ENCODE results near the gene SLC6A6. TPM values are rescaled to one million over a fixed set of nuclear protein-coding genes. Genes with fewer than 3 reads are reported as not detected.
"Not testable (repeated sequence)": the region's sequence is repeated elsewhere in the genome, so short reads cannot be mapped to it uniquely, and the experiment has no call there.

SLC6A6 gene
- total RNA-seq, 1 experiment from 2014 or later, result 72.6 TPM

- H3K27ac Mint-ChIP-seq, result peak overlapping the region; percentile 26 to 62 (median 31); a peak in 3 of 7 replicates
- H3K27ac ChIP-seq (ENCODE audit: insufficient read length, low read depth, low read length), result no peak overlapping the region
- H4K91ac ChIP-seq (ENCODE audit: insufficient read length, low read depth, low read length), result no peak overlapping the region
- no peak overlapping the region for H2BK5ac ChIP-seq (ENCODE audit: insufficient read length, low read length)
- H3K14ac ChIP-seq (ENCODE audit: insufficient read depth, low read length), result no peak overlapping the region
- peaks cover 41 to 46% of the 10 kb centered on the region in 2 experiments for H3K4me1 Mint-ChIP-seq
- no peak overlapping the region for H3K18ac ChIP-seq (ENCODE audit: insufficient read length, low read depth, low read length)
- H2BK15ac ChIP-seq (ENCODE audit: low read depth, low read length), result no peak overlapping the region
- no peaks in the 10 kb centered on the region for H3K9me3 ChIP-seq (ENCODE audit: control insufficient read depth, low read depth, low read length)
- no peaks in the 10 kb centered on the region for H3K36me3 Mint-ChIP-seq (ENCODE audit: insufficient read depth in 1 of 3, low read depth in 3 of 3)
- no peak overlapping the region for H3K9ac ChIP-seq (ENCODE audit: extremely low read depth, insufficient read length, low read length)
- no peak overlapping the region for H2BK20ac ChIP-seq (ENCODE audit: low read depth, low read length, poor library complexity, severe bottlenecking)
- H3K23ac ChIP-seq (ENCODE audit: insufficient read length, low read depth, low read length), result no peak overlapping the region
- no peak overlapping the region; a peak in 1 of 5 replicates for H3K4me3 Mint-ChIP-seq
- H3K4me2 ChIP-seq (ENCODE audit: insufficient read depth, insufficient read length, low read length), result no peak overlapping the region
- peaks cover 4% of the 10 kb centered on the region for H3K79me1 ChIP-seq (ENCODE audit: insufficient read depth, low read depth, low read length, poor library complexity, severe bottlenecking)
- no peak for DNase-seq
- peaks cover 3% of the 10 kb centered on the region; the same call in 1 of the 2 replicates for H3K4me1 ChIP-seq (ENCODE audit: insufficient read depth, low read length)
- H3K9me3 Mint-ChIP-seq, result no peaks in the 10 kb centered on the region
- H3K27me3 ChIP-seq (ENCODE audit: insufficient read depth, low read length), result no peaks in the 10 kb centered on the region
- no peaks in the 10 kb centered on the region for H3K23me2 ChIP-seq (ENCODE audit: insufficient read length, low read depth, low read length, poor library complexity, severe bottlenecking)
- no peak overlapping the region for H2AK5ac ChIP-seq (ENCODE audit: insufficient read length, low read length)
- no peak overlapping the region for H3K4ac ChIP-seq (ENCODE audit: low read depth, low read length)
- no peak overlapping the region for H2BK120ac ChIP-seq (ENCODE audit: low read depth, low read length, poor library complexity, severe bottlenecking)
- H3K56ac ChIP-seq (ENCODE audit: insufficient read length, low read depth, low read length), result no peak overlapping the region
- no peak overlapping the region for H4K5ac ChIP-seq (ENCODE audit: insufficient read length, low read depth, low read length)
- no peak overlapping the region for H4K8ac ChIP-seq (replicated peaks; ENCODE audit: insufficient read length, low read depth, low read length)
- TF ChIP-seq CTCF (conservative IDR thresholded peaks at IDR 0.05), result no peak
- no peak overlapping the region for H2AFZ ChIP-seq (ENCODE audit: low read length)
- peaks cover 3% of the 10 kb centered on the region for H4K20me1 ChIP-seq (ENCODE audit: control insufficient read depth, insufficient read depth, insufficient read length)
- peaks cover 1% of the 10 kb centered on the region; the same call in 1 of the 2 replicates for H3K79me2 ChIP-seq (ENCODE audit: insufficient read depth, low read length)
- H3K27me3 Mint-ChIP-seq (ENCODE audit: low read depth), result no peaks in the 10 kb centered on the region
- no peak overlapping the region for H2BK12ac ChIP-seq (ENCODE audit: insufficient read length, low read depth, low read length)
- no peak overlapping the region for H3T11ph ChIP-seq (ENCODE audit: low read length)
Measured at GRCh38 chr3:14436954-14437281, 34.5 kb downstream of the SLC6A6 start.

GRCh38 chr3:14437705-14438104, 35.3 kb downstream of the SLC6A6 start:
- no CpG with 5 or more reads among the region's 8 CpGs for WGBS (ENCODE audit: extremely low coverage, insufficient read length, low lambda C conversion rate)
- not testable (repeated sequence) for H3K23me2 ChIP-seq (ENCODE audit: insufficient read length, low read depth, low read length, poor library complexity, severe bottlenecking); H4K91ac ChIP-seq (ENCODE audit: insufficient read length, low read depth, low read length); H3K18ac ChIP-seq (ENCODE audit: insufficient read length, low read depth, low read length); H3K9ac ChIP-seq (ENCODE audit: extremely low read depth, insufficient read length, low read length); H3K23ac ChIP-seq (ENCODE audit: insufficient read length, low read depth, low read length); H3K9me3 ChIP-seq (ENCODE audit: control insufficient read depth, low read depth, low read length); H3K4ac ChIP-seq (ENCODE audit: low read depth, low read length); H3K79me2 ChIP-seq (ENCODE audit: insufficient read depth, low read length); H2AK5ac ChIP-seq (ENCODE audit: insufficient read length, low read length); H3K27me3 Mint-ChIP-seq (ENCODE audit: low read depth); H2BK12ac ChIP-seq (ENCODE audit: insufficient read length, low read depth, low read length); H4K20me1 ChIP-seq (ENCODE audit: control insufficient read depth, insufficient read depth, insufficient read length); H3K56ac ChIP-seq (ENCODE audit: insufficient read length, low read depth, low read length); H3K27me3 ChIP-seq (ENCODE audit: insufficient read depth, low read length); H3K4me2 ChIP-seq (ENCODE audit: insufficient read depth, insufficient read length, low read length); DNase-seq; H3K14ac ChIP-seq (ENCODE audit: insufficient read depth, low read length); H3K27ac Mint-ChIP-seq; H2BK5ac ChIP-seq (ENCODE audit: insufficient read length, low read length); H3T11ph ChIP-seq (ENCODE audit: low read length); H3K4me1 ChIP-seq (ENCODE audit: insufficient read depth, low read length); H4K5ac ChIP-seq (ENCODE audit: insufficient read length, low read depth, low read length); H2BK120ac ChIP-seq (ENCODE audit: low read depth, low read length, poor library complexity, severe bottlenecking); H3K36me3 Mint-ChIP-seq (ENCODE audit: insufficient read depth in 1 of 3, low read depth in 3 of 3); H3K4me3 Mint-ChIP-seq; H2BK20ac ChIP-seq (ENCODE audit: low read depth, low read length, poor library complexity, severe bottlenecking); H3K79me1 ChIP-seq (ENCODE audit: insufficient read depth, low read depth, low read length, poor library complexity, severe bottlenecking); H3K9me3 Mint-ChIP-seq; H4K8ac ChIP-seq (replicated peaks; ENCODE audit: insufficient read length, low read depth, low read length); H2BK15ac ChIP-seq (ENCODE audit: low read depth, low read length); H3K27ac ChIP-seq (ENCODE audit: insufficient read length, low read depth, low read length); H2AFZ ChIP-seq (ENCODE audit: low read length)
- peaks cover 41 to 42% of the 10 kb centered on the region in 2 experiments for H3K4me1 Mint-ChIP-seq

Measured in H9 (cell line).